RPMI7951 (cell line): ENCODE measurements around the gene ZNF616. TPM values are rescaled to one million over a fixed set of nuclear protein-coding genes. Genes with fewer than 3 reads are reported as not detected.
A peak's percentile ranks its signal among the peaks of the same experiment; 100 is the strongest.

Experiments
- DNase-seq: peaks from one replicate; pipeline ENCODE4 v3.0.0-alpha.2; 2012; ENCODE audit warnings: low read depth
- total RNA-seq: library from RNA; depleted of rRNA; stranded (reverse); fragments of >200 nt; shearing (Covaris generic); gene quantifications from 2 replicates; pipeline ENCODE4 v1.2.3, GENCODE V29; 2014; rRNA removed

Gene ZNF616
- total RNA-seq, result 7.8 and 8.0 TPM in 2 replicates

DNA sequence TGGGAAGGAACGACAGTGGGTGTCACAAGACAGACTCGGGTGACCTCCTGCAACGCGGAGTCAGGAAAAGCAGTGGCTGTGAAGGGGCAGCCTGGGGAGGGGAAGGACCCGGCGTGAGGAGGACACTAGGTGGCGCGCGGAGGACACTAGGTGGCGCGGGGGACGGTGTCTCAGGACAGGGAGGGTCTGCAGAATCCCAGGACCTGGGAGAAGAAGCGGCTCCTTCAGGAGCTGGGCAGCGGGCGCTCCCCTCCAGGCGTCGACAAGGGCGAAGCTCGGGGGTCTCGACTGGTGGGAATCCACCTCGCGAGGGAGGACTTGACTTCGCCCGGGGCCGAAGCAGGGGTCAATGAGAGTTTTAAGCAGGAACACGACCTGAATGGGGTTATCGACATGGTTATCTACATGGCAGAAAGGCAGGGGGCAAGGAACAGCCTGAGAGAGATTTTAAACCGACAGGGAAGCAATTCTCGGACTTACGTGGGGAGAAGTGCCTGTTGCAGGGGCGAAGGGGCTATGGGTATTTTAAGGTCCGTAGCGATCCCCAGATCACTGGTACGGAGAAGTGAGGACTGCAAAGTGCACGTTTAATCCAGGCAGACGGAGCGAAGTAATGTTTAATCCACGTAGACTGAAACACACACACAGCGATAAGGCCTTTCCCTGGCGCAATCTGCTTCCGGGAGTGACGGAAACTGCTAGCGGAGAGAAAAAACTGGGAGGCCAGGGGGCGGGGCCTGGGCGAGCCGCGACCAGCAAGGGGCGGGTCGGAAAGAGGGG, at the start of gene ZNF616:
TSS of gene ZNF616 (minus strand) at position 687 of the 780 bp plus-strand sequence. CDS start 9,426 bp downstream, outside the sequence.
- peak; percentile 94 for DNase-seq

DNA sequence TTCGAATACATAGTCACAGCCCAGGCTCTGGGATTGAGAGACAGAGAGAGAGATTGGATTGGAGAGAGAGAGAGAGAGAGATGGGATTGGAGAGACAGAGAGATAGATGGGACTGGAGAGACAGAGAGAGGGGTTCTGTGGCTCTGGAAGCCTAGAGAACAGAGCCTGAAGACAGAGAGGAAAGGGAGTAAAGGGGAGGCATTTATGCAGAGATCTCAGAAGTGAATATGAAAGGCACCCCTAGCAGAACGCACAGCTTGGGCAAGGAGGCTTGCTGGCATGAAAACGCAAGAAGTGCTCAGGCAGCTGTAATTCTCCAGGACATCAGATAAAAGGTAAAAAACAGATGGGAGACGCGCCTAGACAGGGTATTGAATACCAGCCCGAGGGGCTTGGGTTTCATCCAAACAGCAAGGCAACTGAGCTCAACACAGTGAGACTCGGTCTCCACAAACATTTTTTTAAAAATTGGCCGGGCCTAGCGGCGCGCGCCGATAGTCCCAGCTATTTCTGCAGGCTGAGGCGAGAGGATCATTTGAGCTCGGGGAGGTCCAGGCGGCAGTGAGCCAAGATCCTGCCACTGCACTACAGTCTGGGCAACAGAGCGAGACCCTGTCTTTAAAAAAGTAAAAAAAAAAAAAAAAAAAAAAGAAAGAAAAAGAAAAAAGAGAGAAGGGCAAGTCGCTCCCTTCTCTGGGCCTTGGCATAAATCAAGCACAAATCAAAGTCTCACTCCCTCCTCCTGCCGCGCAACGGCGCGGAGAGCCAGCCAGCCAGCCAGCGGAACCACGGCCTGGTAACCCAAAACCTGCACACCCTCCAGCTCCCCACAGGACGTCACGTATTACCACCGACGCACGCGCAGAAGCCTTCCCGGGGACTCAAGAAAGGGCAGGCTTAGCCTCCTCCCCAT, 49.3 kb upstream of the ZNF616 start:
- DNase-seq, result peak; percentile 84

DNA sequence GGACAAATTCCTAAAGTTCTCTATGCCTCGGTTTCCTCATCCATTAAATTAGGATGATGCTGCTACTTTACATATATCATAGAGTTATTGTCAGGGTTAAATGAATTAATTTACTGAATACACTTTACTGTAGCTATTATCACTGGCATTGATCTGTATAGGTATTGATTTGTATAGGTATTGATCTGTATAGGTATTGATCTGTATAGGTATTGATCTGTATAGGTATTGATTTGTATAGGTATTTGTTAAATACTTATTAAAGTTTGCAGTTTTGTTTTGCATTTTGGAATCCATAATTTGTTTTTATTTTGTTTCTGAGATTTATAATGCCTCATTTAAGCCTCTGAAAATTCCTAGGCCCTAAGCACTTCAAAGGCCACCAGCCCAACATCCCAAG, 47.7 kb upstream of the ZNF616 start:
- no peak for DNase-seq

DNA sequence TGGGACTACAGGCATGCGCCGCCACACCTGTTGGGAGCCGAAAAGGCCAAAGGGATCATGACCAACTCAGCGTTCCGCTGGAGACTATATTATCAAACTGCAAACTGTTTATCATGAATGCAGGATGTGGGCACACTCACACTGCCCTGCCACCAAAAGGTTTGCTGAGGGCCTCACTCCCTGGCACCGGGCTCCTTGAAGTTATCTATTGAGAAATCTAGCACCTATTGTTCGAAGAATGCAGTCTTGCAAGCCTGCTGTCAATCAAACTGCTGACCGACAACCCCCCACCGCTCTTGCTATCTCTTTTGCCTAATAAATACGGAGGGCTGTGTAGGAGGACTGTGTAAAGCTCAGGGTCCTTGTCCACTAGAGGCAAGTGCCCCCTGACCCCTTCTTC, 36.8 kb upstream of the ZNF616 start:
- no peak for DNase-seq

DNA sequence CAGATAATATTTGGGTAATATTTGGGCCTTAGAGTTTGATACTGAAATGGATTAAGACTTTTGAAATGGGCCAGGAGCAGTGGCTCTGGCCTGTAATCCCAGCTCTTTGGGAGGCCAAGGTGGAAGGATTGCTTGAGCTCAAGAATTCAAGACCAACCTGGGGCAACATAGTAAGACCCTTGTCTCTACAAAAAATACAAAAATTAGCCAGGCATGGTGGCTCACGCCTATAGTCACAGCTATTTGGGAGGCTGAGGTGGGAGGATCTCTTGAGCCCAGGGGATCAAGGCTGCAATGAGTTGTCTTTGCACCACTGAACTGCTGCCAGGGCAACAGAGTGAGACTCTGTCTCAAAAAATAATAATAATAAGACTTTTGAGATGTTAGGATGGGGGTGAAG, 32.6 kb upstream of the ZNF616 start:
- DNase-seq, result no peak

DNA sequence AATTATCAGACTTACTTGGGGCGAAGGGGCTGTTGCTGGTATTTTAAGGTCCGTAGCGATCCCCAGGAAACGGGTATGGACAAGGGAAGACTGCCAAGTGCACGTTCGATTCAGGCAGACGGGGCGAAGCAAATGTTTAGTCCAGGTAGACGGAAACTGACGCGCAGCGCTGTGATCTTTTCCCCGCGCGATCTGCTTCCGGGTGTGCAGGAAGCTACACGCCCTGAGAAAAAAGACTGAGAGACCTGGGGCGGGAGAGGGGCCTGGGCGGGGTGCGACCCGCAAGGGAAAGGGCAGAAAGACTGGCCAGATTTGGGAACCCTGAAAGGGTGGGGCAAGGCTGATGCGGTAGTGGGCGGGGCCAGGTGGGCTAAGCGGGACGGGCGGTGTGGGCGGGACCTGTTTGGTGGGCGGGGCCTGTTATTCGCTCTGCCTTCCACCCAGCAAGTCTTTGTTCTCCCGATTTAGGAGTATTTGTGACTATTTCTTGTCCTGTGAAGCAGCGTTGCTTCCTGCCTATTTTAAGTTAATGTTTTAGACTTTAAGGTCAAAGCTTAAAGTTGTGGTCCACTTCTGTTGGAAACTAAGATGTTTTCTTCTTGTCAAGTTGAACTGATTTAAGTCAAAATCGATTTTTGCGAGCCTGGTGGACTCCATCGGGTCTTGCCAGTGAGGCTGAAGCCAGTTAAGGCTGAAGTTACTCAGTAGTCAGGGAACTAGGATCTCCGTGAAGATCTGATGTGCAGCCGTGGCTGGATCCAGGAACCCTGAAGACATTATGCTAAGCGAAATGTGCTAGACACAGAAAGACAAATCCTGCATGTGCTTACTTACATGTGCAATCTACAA, 31.8 kb upstream of the ZNF616 start, which contains the start of gene ZNF836:
TSS of gene ZNF836 (minus strand) at position 301 of the 849 bp plus-strand sequence. CDS start 3,549 bp downstream, outside the sequence.
- DNase-seq, result peak; percentile 80

DNA sequence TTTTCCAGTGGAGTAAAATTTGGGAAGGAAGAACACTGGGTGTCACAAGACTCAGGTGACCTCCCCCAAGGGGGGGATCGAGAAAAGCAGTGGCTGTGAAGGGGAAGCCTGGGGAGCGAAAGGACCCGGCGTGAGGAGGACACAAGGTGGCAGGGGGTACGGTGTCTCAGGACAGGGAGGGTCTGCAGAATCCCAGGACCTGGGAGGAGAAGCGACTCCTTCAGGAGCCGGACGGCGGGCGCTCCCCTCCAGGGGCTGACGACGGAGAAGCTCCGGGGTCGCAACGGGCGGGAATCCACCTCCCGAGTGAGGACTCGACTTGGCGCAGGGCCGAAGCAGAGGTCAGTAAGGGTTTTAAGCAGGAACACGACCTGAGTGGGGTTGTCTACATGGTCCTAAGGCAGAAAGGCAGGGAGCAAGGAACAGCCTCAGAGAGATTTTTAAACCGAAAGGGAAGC, 31.2 kb upstream of the ZNF616 start:
- DNase-seq, result no peak

DNA sequence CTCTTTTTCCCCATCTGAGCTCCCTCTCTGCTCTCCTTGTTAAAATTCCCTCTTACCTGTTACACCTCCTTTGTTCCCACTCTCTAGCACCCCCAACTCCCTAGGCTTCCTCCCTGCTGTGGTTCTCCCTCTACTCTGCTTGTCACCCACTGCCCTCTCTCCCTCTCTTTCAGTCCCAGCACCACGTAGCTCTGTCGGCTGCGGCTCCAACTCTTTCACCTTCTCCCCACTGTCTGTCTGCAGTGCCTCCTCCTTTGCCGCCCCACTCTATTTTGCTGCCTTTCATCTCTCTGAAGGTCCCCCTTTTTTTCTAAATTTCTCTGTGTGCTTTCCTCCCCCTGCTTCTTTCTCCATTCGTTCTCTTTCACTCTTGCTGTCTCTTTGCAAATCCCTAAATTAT, 30.6 kb upstream of the ZNF616 start:
- DNase-seq, result no peak

DNA sequence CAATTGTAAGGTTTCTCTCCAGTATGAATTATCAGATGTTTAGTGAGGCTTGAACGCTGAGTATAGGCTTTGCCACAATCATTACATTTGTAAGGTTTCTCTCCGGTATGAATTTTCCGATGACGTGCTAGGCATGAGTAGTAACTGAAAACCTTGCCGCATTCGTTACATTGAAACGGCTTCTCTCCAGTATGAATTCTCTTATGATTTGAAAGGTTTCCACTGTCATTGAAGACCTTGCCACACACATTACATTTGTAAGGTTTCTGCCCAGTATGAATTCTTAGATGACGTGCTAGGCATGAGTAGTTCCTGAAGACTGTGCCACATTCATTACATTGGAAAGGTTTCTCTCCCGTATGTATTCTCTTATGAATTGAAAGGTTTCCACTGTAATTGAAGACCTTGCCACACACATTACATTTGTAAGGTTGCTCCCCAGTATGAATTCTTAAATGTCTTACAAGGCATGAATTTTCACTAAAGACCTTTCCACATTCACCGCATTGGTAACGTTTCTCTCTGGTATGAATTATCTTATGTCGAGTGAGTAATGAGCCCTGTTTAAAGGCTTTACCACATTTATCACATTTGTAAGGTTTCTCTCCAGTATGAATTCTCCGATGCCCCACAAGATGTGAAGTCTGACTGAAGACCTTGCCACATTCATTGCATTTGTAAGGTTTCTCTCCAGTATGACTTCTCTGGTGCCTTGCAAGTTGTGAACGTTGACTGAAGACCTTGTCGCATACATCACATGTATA, 16.0 kb upstream of the ZNF616 start:
- DNase-seq, result no peak

DNA sequence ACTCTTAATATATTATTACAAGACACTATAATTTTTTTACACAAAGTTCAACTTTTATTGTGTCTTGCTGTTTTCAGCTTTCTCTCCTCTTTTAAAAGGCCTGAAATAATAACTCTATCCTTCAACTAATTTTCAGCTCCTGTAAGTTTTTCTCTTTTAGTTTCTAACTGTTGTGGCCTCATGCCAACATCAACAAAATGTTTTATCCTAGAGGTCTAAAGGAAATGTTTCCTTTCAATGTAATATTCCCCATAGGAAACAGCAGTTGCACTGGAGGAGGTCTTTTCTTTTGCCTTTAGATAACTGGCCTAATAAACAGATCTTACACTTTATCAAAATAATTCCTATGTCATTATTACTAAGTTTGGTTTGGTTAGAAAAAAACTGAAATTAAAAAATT, 8.5 kb upstream of the ZNF616 start:
- DNase-seq, result peak; percentile 8

DNA sequence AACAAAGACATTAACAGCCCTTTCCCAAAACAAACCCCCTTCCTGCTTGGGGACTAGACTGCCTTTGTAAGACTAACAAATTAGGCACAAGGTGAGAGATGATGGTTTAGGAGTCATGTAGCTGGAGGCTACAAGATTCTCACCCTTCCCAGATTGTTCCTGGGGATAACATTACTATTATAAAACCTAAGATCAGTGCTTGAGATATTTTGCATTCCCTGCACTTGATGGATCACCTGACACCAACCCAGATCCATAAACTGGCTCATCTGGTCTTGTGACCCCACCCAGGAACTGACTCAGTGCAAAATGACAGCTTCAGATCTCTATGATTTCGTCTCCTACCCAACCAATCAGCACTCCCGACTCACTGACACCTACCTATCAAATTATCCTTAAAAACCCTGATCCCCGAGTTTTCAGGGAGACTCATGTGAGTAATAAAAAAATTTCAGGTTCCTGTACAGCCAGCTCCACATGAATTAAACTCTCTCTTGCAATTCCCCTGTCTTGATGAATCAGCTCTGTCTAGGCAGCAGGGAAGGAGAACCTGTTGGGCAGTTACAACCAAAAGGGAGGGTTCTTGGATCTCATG, 2.4 kb upstream of the ZNF616 start:
- DNase-seq, result peak; percentile 13

DNA sequence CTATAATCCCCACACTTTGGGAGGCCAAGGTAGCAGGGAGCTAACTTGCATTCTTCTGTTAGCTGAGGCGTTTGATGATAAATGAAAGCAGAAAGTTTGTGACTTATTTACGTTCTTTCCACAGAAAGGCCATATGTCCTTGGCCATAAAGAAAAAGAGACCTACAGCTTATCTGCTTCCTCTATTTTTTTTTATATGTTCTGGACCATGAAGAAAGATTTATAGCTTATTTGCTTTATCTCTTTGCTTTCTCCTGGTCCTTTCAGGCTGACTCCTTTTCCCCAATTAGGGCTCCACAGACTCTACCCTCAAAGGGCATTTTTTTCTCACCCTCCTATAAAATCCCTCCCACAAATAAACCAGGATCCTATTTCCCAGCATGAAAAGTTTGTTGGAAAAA, 1.5 kb upstream of the ZNF616 start:
- DNase-seq, result no peak

DNA sequence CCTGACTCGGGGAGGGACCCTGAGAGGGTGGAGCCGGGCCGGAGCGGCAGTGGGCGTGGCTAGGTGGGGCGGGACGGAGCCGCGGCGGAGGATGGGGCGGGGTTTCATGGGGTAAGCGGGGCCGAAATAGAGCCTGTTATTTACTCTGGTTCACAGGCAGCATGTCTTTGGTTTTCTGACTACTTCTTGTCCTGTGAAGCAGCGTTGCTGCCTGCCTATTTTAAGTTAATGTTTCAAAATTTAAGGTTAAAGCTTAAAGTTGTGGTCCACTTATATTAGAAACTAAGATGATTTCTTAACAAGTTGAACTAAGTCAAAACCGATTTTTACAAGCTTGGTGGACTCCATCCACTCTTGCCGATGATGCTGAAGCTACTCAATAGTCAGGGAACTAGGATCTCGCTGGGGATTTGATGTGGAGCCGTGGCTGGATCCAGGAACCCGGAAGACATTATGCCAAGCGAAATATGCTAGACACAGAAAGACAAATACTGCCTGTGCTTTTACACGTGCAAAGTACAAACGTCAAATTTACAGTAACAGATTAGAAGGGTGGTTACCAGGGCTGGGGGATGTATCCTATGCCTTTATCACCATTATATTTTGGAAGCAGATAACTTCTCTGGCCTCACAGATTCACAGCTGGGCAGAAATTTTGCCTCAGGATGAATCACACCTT, 433 bp upstream of the ZNF616 start:
- no peak for DNase-seq

DNA sequence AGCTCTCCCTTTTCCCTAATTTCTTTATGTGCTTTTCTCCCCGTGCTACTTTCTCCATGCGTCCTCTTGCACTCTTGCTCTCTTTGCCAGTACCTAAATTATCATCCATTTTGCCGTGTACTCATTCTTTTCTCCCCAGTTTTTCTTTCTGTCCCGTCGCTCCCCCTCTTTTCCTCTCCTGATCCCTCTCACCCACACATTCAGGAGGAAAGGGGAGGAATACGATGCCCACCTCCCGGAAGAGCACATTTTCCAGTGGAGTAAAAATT, 821 bp downstream of the ZNF616 start:
- no peak for DNase-seq

DNA sequence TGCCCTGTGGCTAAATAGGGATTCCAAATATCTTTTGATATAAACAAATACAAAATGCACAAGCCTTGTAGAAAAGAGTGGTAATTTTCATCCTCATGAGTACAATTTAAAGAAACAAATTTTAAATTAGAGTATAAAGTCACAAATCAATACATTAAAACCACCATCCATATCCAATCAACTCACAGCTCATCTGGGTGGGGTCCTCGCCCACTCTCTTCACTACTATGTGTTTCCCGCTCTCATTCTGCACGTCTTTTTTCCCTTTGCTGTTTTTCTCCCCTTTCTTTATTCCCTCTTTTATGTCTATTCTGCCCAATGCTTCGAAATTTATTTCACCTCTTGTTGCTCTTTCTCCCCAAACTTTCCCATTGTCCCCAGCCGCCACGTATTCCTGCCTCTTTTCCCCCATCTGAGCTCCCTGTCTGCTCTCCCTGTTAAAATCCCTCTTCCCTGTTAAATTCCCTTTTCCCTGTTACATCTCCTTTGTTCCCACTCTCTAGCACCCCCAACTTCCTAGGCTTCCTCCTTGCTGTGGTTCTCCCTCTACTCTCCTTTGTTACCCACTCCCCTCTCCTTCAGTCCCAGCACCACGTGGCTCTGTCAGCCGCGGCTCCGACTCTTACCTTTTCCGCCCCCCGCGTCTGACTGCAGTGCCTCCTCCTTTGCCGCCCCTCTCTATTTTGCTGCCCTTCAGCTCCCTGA, 1.3 kb downstream of the ZNF616 start:
- peak; percentile 29 for DNase-seq

DNA sequence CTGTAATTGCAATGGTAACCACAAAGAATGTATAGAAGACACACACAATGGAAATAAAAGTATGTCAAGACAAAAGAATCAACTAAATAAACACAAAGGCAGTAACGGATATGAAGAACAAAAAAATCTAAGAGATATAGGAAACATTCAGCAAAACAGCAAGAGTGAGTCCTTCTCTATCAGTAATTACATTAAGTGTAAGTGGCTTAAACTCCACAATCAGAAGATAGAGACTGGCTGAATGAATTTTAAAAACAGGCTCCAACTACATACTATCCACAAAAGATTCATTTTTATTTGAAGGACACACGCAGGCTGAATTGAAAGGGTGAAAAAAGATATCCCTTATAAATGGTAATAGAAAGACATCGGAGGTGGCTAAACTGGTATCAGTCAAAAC, 19.5 kb downstream of the ZNF616 start:
- DNase-seq, result no peak

DNA sequence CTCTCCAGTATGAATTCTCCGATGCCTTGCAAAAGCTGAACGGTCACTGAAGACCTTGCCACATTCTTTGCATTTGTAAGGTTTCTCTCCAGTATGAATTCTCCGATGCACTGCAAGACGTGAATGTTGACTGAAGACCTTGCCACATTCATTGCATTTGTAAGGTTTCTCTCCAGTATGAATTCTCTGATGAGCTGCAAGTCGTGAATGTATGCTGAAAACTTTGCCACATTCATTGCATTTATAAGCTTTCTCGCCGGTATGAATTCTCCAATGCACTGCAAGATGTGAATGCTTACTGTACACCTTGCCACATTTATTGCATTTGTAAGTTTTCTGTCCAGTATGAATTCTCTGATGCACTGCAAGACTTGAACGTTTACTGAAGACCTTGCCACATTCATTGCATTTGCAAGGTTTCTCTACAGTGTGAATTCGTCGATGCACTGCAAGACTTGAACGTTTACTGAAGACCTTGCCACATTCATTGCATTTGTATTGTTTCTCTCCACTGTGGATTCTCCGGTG, 24.1 kb downstream of the ZNF616 start:
- DNase-seq, result no peak

DNA sequence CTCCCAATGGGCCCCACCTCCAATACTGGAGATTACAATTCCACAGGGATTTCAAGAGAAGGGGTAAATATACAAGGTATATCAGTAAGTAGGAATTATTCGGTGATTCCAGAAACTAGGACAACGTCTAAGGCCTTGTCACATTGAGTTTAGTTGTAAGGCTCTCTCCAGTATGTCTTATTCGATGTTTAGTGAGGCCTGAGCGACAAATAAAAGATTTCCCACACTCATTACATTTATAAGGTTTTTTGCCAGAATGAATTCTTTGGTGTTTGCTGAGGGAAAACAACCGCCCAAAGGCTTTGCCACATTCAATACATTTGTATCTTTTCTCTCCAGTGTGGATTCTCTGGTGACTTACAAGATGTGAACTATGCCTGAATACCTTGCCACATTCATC, 25.0 kb downstream of the ZNF616 start:
- DNase-seq, result no peak

DNA sequence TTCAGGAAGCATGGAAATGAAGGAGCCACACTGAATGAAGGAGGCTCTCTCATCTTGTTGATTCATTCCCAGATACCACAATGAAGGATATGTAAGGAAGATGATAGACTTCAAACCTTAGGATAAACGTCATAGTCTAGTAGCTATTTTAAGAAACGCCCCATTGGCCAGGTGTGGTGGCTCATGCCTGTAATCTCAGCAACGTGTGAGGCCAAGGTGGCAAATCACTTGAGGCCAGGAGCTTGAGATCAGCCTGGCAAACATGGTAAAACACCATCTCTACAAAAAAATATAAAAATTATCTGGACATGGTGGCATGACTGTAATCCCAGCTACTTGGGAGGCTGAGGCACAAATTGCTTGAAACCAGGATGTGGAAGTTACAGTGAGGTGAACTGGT, 27.1 kb downstream of the ZNF616 start:
- no peak for DNase-seq
